ENCODE data around the gene ANKRD10.
A peak's percentile ranks its signal among the peaks of the same experiment; 100 is the strongest.

ANKRD10 gene

GRCh38 chr13:110885516-110885915 lies 29.4 kb downstream of the ANKRD10 start:
- DNase-seq: no peak

GRCh38 chr13:110884517-110884916 lies 30.4 kb downstream of the ANKRD10 start:
- DNase-seq: no peak

- DNase-seq: no peak
These were observed 31.3 kb downstream of the ANKRD10 start for GRCh38 chr13:110883542-110883941.

GRCh38 chr13:110882972-110883371 lies 31.9 kb downstream of the ANKRD10 start:
- no peak for DNase-seq

GRCh38 chr13:110881839-110882627 lies 32.8 kb downstream of the ANKRD10 start:
- no peak for DNase-seq

- no peak for DNase-seq
These were observed 34.2 kb downstream of the ANKRD10 start for GRCh38 chr13:110880627-110881026.

- DNase-seq: no peak
These were observed 35.4 kb downstream of the ANKRD10 start for GRCh38 chr13:110879482-110879881.

- DNase-seq: no peak
These were observed 37.1 kb downstream of the ANKRD10 start for GRCh38 chr13:110877737-110878258.

- no peak for DNase-seq
These were observed 38.3 kb downstream of the ANKRD10 start for GRCh38 chr13:110876609-110877008.

- DNase-seq: no peak
These were observed 39.6 kb downstream of the ANKRD10 start for GRCh38 chr13:110875241-110875640.

GRCh38 chr13:110874508-110874960 lies 40.3 kb downstream of the ANKRD10 start:
- DNase-seq: peak; percentile 67

GRCh38 chr13:110873639-110874507 lies 41.0 kb downstream of the ANKRD10 start:
- DNase-seq: no peak

- DNase-seq: no peak
These were observed 41.9 kb downstream of the ANKRD10 start for GRCh38 chr13:110872768-110873638.

GRCh38 chr13:110872034-110872767 lies 42.7 kb downstream of the ANKRD10 start:
- DNase-seq: no peak

GRCh38 chr13:110869805-110870706 lies 44.8 kb downstream of the ANKRD10 start:
- no peak for DNase-seq

- DNase-seq: no peak
These were observed 45.6 kb downstream of the ANKRD10 start for GRCh38 chr13:110869231-110869804.

GRCh38 chr13:110868720-110869119 lies 46.1 kb downstream of the ANKRD10 start:
- DNase-seq: no peak

GRCh38 chr13:110867380-110867779 lies 47.5 kb downstream of the ANKRD10 start:
- DNase-seq: no peak

GRCh38 chr13:110866491-110867170 lies 48.2 kb downstream of the ANKRD10 start:
- DNase-seq: no peak

- no peak for DNase-seq
These were observed 51.2 kb downstream of the ANKRD10 start for GRCh38 chr13:110863685-110864084.
